Stimulated activated naive CD8-positive, alpha-beta T cell treated with anti-CD3 and anti-CD28 coated beads, Interleukin-15, Interleukin-2, amounts not matched to agents 100 U/mL and 50 U/mL, for 24 hours (primary cell): ENCODE measurements around the gene PRTN3.

Source experiments
- ATAC-seq: fragments of 150-1000 bp; cut with Tn5 transposase; one replicate; pipeline ENCODE4 v1.10.0; 2021
- DNase-seq: peaks from one replicate; pipeline ENCODE4 v3.0.0; 2021

The PRTN3 gene

DNA sequence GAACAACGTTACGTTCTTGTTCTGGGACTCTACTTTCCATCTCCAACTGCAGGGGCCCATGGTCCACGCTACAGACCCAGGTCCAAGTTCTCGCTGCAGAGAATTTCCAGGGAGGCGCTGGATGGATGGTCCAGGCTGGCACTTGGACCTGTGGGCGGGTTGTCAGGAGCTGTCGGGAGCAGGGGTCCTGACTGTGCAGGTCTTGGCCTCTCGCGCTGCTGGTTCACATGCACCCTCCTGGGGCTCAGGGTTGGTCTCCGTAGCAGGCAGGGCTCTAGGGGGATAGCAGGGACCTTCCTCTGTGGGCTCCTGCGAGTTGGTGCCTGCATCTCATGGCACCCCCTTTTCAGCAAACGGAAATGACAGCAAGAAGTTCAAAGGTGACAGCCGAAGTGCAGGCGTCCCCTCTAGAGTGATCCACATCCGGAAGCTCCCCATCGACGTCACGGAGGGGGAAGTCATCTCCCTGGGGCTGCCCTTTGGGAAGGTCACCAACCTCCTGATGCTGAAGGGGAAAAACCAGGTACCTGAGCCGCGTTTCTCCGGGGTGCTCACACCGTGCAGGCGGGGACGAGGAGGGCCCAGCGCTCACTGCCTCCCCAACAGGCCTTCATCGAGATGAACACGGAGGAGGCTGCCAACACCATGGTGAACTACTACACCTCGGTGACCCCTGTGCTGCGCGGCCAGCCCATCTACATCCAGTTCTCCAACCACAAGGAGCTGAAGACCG is 36.9 kb upstream of the PRTN3 start:
- ATAC-seq, result no peak
- no peak for DNase-seq

DNA sequence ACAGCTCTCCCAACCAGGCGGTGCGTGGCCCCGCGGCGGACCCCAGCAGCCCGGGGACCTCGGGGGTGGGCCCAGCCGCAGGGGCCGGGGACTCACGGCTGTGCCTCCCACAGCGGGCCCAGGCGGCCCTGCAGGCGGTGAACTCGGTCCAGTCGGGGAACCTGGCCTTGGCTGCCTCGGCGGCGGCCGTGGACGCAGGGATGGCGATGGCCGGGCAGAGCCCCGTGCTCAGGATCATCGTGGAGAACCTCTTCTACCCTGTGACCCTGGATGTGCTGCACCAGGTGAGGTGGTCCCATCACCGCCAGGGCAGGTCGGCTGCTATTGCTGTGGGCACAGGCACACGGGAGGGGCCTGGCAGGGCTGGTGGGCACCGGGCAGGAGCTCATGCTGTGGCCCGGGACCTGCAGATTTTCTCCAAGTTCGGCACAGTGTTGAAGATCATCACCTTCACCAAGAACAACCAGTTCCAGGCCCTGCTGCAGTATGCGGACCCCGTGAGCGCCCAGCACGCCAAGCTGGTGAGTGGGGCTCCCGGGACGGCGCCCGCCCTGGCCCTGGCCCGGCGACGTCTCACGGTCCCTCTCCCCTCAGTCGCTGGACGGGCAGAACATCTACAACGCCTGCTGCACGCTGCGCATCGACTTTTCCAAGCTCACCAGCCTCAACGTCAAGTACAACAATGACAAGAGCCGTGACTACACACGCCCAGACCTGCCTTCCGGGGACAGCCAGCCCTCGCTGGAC is 36.2 kb upstream of the PRTN3 start:
- ATAC-seq, result no peak
- no peak for DNase-seq

DNA sequence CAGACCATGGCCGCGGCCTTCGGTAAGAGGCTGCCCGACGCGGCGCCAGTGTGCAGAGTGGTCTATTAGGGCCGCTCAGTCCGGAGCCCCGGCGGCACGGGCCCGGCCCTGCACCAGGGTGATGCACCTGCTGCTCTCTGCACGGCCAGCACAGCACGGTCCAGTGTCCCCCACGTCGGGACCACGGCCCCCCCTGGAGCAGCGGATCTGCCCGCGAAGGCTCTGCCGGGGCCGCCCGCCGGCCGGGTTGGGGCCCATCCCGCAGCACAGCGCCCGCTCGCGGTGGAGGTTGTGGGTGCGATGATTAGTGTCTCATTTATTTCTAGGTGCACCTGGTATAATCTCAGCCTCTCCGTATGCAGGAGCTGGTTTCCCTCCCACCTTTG is 35.6 kb upstream of the PRTN3 start:
- DNase-seq (no peak), ATAC-seq (no peak)

DNA sequence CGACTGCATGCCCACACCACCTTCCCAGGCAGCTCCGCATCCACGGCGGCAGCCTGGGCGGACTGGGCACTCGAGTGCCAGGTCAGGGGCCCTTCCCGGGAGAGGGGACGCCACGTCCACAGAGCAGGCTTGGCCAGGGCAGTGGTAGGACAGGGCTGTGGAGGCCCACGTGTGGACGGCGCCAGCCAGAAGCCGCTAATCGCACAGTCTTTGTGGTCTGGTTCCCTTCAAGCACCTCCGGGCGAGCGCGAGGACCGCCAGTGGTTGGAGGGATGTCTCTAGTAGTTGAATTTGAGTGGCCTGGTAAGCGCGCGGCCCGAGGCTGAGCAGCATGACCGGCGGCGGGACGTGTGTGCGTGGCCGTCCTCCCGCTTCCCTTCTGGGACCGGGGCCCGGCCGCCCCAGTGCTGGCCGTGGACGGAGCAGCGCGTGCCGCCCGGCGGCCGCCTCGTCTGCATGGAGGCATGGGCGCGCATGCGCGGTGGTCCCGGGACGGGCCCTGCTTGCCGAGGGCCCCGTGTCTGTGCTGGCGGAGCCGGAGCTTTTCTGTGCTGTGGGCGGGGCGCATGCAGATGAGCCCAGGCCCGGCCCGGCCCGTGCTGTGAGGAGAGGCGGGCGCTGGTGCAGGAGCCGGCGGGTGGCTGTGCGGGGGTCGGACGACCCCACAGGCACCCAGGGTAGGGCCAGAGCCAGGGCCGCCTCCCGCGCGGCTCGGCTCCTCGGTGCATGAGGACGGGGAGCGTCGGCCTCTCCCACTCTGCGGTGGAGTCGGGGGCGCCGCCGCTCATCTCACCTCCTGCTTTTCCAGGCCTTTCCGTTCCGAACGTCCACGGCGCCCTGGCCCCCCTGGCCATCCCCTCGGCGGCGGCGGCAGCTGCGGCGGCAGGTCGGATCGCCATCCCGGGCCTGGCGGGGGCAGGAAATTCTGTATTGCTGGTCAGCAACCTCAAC is 34.9 kb upstream of the PRTN3 start:
- ATAC-seq (no peak), DNase-seq (no peak)

- ATAC-seq (no peak), DNase-seq (no peak)
Measured at GRCh38 chr19:806815-807421, 33.9 kb upstream of the PRTN3 start.

GRCh38 chr19:807627-808422 is 33.0 kb upstream of the PRTN3 start:
- ATAC-seq (no peak), DNase-seq (no peak)

GRCh38 chr19:808423-808775 is 32.4 kb upstream of the PRTN3 start:
- ATAC-seq (no peak), DNase-seq (no peak)

- DNase-seq, result no peak
Measured at GRCh38 chr19:810077-810855, 30.5 kb upstream of the PRTN3 start.

GRCh38 chr19:810883-811489 is 29.8 kb upstream of the PRTN3 start:
- ATAC-seq (no peak), DNase-seq (no peak)

More at GRCh38 chr19:810077-810855, 30.5 kb upstream of the PRTN3 start:
- ATAC-seq, result no peak

GRCh38 chr19:811506-812048 is 29.2 kb upstream of the PRTN3 start:
- no peak for DNase-seq
- no peak for ATAC-seq

GRCh38 chr19:812049-812746 is 28.6 kb upstream of the PRTN3 start:
- ATAC-seq, result no peak
- DNase-seq, result no peak

- no peak for DNase-seq
- peak; percentile 7 for ATAC-seq
Measured at GRCh38 chr19:812747-813218, 28.0 kb upstream of the PRTN3 start.

DNA sequence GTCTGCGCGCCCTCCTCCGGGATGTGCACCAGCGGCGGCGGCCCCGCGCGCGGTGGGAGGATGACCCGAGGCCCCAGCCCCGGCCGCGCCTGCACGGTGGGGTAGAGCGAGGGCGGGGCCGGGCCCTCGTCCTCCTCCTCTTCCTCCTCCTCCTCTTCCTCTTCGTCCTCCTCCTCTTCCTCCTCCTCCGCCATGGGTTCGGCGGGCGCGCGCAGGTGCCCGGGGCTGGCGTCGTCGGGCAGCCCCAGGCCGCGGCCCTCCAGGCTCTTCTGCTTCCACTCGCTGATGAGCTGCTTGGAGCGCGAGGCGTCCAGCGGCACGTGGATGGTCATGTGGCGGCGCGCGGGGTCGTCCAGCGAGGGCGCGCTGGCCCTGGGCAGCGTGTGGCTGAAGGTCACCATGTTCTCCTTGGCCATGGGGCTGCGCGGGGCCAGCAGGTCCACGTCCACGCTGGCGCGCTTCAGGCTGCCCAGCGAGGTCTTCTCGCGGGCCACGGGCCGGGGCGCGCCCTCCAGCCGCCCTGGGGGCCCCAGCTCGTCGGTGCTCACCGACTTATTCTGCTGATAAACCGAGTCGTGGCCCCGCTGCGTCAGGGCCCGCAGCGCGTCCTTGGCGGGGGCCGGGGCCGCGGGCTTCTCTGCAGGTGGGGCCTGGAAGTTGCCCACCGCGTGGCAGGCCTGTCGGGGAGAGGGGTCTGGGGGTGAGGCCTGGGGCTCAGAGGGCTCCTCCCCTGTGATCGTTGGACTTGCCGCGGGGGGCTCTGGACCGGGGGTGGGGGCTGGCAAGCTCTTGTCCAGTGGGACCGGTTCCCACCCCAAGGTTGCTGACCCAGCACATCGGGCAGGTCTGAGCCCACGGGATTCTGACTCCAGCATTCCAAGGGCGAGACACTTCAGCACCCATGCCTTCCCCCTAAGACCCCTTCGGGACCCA is 27.3 kb upstream of the PRTN3 start:
- DNase-seq (no peak), ATAC-seq (peak; percentile 11)

DNA sequence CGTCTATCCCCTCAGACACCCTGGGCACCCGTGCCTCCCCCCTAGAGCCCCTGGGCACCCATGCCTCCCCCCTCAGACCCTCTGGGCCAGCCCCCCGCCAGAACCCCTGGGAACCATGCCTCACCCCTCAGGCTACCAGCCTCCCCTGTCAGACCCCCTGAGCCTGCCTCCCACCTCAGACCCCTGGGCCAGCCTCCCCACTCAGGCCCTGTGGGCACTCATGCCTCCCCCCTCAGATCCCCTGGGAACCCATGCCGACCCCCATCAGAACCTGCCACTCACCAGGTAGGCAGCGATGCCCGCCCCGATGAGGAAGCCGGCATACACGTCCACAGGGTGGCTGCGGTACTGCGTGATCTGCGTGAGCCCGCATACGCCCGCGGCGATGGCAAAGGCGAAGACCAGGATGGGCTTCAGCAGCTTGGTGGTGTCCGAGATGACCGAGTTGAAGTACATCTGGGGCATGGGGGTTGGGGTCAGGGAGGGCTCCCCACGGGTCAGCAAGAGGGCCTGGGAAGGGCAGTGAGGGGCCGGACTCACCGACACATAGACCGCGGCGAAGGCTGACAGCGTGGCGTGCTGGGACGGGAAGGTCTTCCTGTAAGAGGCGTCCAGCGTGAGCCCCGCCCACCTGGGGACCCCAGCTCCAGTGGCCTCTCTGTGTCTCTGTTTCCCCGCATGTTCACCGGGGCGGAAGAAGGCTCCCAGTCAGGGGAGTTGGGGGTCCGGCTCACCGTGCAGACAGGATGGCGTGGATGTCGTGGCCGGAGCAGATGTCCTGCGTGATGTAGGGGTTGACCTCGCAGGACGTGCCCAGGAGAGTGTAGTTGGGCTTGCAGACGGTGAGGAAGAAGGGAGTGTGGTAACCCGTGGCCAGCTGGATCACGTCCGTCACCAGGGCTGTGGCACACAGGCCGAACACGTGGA is 26.4 kb upstream of the PRTN3 start:
- peak; percentile 7 for ATAC-seq

GRCh38 chr19:815079-815774 is 25.6 kb upstream of the PRTN3 start:
- ATAC-seq (peak; percentile 7), DNase-seq (no peak)

More for the DNA sequence above, 26.4 kb upstream of the PRTN3 start:
- no peak for DNase-seq
